Measurements from ENCODE around the gene BBS5.
"Not testable (repeated sequence)": the region's sequence is repeated elsewhere in the genome, so short reads cannot be mapped to it uniquely, and the experiment has no call there.

The BBS5 gene

GRCh38 chr2:169479257-169480078, at the start of gene BBS5:
BBS5 (plus strand) TSS chr2:169479494; CDS start chr2:169479554, 60 bp downstream.
- H3K9ac ChIP-seq (ENCODE audit: low read length), result peak within 1 kb of the TSS; percentile 95
- peaks cover 13% of the 10 kb centered on the region for H3K4me1 ChIP-seq (ENCODE audit: control insufficient read depth, insufficient read depth, low read length)
- H3K36me3 ChIP-seq (ENCODE audit: control insufficient read depth, insufficient read depth, low read length, severe bottlenecking), result peaks cover 22% of the 10 kb centered on the region
- no peaks in the 10 kb centered on the region for H3K9me3 ChIP-seq (ENCODE audit: control insufficient read depth, low read length)
- peak; percentile 91 for DNase-seq (ENCODE audit: low read depth)
- H3K4me3 ChIP-seq (ENCODE audit: low read length), result peak within 1 kb of the TSS; percentile 97
- no peaks in the 10 kb centered on the region for H3K27me3 ChIP-seq (replicated peaks; ENCODE audit: control insufficient read depth, insufficient read depth, low read length)

- not testable (repeated sequence) for H3K9me3 ChIP-seq (ENCODE audit: control insufficient read depth, low read length); H3K27me3 ChIP-seq (replicated peaks; ENCODE audit: control insufficient read depth, insufficient read depth, low read length)
Observed at GRCh38 chr2:169431772-169432171, 47.5 kb upstream of the BBS5 start.

GRCh38 chr2:169434236-169434635, 45.1 kb upstream of the BBS5 start:
- H3K4me1 ChIP-seq (ENCODE audit: control insufficient read depth, insufficient read depth, low read length); H3K9me3 ChIP-seq (ENCODE audit: control insufficient read depth, low read length); H3K36me3 ChIP-seq (ENCODE audit: control insufficient read depth, insufficient read depth, low read length, severe bottlenecking); H3K4me3 ChIP-seq (ENCODE audit: low read length); H3K9ac ChIP-seq (ENCODE audit: low read length); H3K27me3 ChIP-seq (replicated peaks; ENCODE audit: control insufficient read depth, insufficient read depth, low read length); DNase-seq (ENCODE audit: low read depth): not testable (repeated sequence)

More at GRCh38 chr2:169431772-169432171, 47.5 kb upstream of the BBS5 start:
- not testable (repeated sequence) for H3K9ac ChIP-seq (ENCODE audit: low read length); DNase-seq (ENCODE audit: low read depth); H3K36me3 ChIP-seq (ENCODE audit: control insufficient read depth, insufficient read depth, low read length, severe bottlenecking); H3K4me1 ChIP-seq (ENCODE audit: control insufficient read depth, insufficient read depth, low read length); H3K4me3 ChIP-seq (ENCODE audit: low read length)

GRCh38 chr2:169438466-169439072, 40.7 kb upstream of the BBS5 start:
- Histone ChIP-seq H3K4me3 (ENCODE audit: low read length) (no peak overlapping the region), H3K4me1 (ENCODE audit: control insufficient read depth, insufficient read depth, low read length) (peaks cover 6% of the 10 kb centered on the region), H3K27me3 (replicated peaks; ENCODE audit: control insufficient read depth, insufficient read depth, low read length) (peaks cover 6% of the 10 kb centered on the region), H3K9ac (ENCODE audit: low read length) (no peak overlapping the region), H3K36me3 (ENCODE audit: control insufficient read depth, insufficient read depth, low read length, severe bottlenecking) (no peaks in the 10 kb centered on the region), H3K9me3 (ENCODE audit: control insufficient read depth, low read length) (no peaks in the 10 kb centered on the region)
- no peak for DNase-seq (ENCODE audit: low read depth)

GRCh38 chr2:169439900-169440299, 39.4 kb upstream of the BBS5 start:
- Histone ChIP-seq H3K4me3 (ENCODE audit: low read length) (no peak overlapping the region), H3K36me3 (ENCODE audit: control insufficient read depth, insufficient read depth, low read length, severe bottlenecking) (no peaks in the 10 kb centered on the region), H3K9me3 (ENCODE audit: control insufficient read depth, low read length) (no peaks in the 10 kb centered on the region), H3K9ac (ENCODE audit: low read length) (no peak overlapping the region), H3K4me1 (ENCODE audit: control insufficient read depth, insufficient read depth, low read length) (peaks cover 6% of the 10 kb centered on the region), H3K27me3 (replicated peaks; ENCODE audit: control insufficient read depth, insufficient read depth, low read length) (peaks cover 6% of the 10 kb centered on the region)
- no peak for DNase-seq (ENCODE audit: low read depth)

GRCh38 chr2:169446452-169446851, 32.8 kb upstream of the BBS5 start:
- Histone ChIP-seq H3K9me3 (ENCODE audit: control insufficient read depth, low read length) (no peaks in the 10 kb centered on the region), H3K4me3 (ENCODE audit: low read length) (no peak overlapping the region), H3K27me3 (replicated peaks; ENCODE audit: control insufficient read depth, insufficient read depth, low read length) (no peaks in the 10 kb centered on the region), H3K36me3 (ENCODE audit: control insufficient read depth, insufficient read depth, low read length, severe bottlenecking) (no peaks in the 10 kb centered on the region), H3K4me1 (ENCODE audit: control insufficient read depth, insufficient read depth, low read length) (no peaks in the 10 kb centered on the region), H3K9ac (ENCODE audit: low read length) (no peak overlapping the region)
- no peak for DNase-seq (ENCODE audit: low read depth)

- no peaks in the 10 kb centered on the region for H3K9me3 ChIP-seq (ENCODE audit: control insufficient read depth, low read length)
- H3K4me3 ChIP-seq (ENCODE audit: low read length), result no peak overlapping the region
- no peak for DNase-seq (ENCODE audit: low read depth)
- no peaks in the 10 kb centered on the region for H3K4me1 ChIP-seq (ENCODE audit: control insufficient read depth, insufficient read depth, low read length)
- H3K27me3 ChIP-seq (replicated peaks; ENCODE audit: control insufficient read depth, insufficient read depth, low read length), result no peaks in the 10 kb centered on the region
- no peaks in the 10 kb centered on the region for H3K36me3 ChIP-seq (ENCODE audit: control insufficient read depth, insufficient read depth, low read length, severe bottlenecking)
- H3K9ac ChIP-seq (ENCODE audit: low read length), result no peak overlapping the region
Observed at GRCh38 chr2:169448316-169448715, 31.0 kb upstream of the BBS5 start.

- Histone ChIP-seq H3K9ac (ENCODE audit: low read length) (no peak overlapping the region), H3K9me3 (ENCODE audit: control insufficient read depth, low read length) (no peaks in the 10 kb centered on the region), H3K4me1 (ENCODE audit: control insufficient read depth, insufficient read depth, low read length) (no peaks in the 10 kb centered on the region), H3K4me3 (ENCODE audit: low read length) (no peak overlapping the region), H3K36me3 (ENCODE audit: control insufficient read depth, insufficient read depth, low read length, severe bottlenecking) (no peaks in the 10 kb centered on the region), H3K27me3 (replicated peaks; ENCODE audit: control insufficient read depth, insufficient read depth, low read length) (no peaks in the 10 kb centered on the region)
- DNase-seq (ENCODE audit: low read depth), result no peak
Observed at GRCh38 chr2:169448865-169449264, 30.4 kb upstream of the BBS5 start.

GRCh38 chr2:169452080-169452479, 27.2 kb upstream of the BBS5 start:
- Histone ChIP-seq H3K27me3 (replicated peaks; ENCODE audit: control insufficient read depth, insufficient read depth, low read length) (no peaks in the 10 kb centered on the region), H3K4me3 (ENCODE audit: low read length) (no peak overlapping the region), H3K9me3 (ENCODE audit: control insufficient read depth, low read length) (no peaks in the 10 kb centered on the region), H3K36me3 (ENCODE audit: control insufficient read depth, insufficient read depth, low read length, severe bottlenecking) (no peaks in the 10 kb centered on the region), H3K9ac (ENCODE audit: low read length) (no peak overlapping the region), H3K4me1 (ENCODE audit: control insufficient read depth, insufficient read depth, low read length) (no peaks in the 10 kb centered on the region)
- peak; percentile 79 for DNase-seq (ENCODE audit: low read depth)

- not testable (repeated sequence) for H3K4me1 ChIP-seq (ENCODE audit: control insufficient read depth, insufficient read depth, low read length); H3K27me3 ChIP-seq (replicated peaks; ENCODE audit: control insufficient read depth, insufficient read depth, low read length); H3K9ac ChIP-seq (ENCODE audit: low read length)
Observed at GRCh38 chr2:169453044-169453443, 26.2 kb upstream of the BBS5 start.

GRCh38 chr2:169461143-169461542, 18.2 kb upstream of the BBS5 start:
- Histone ChIP-seq H3K27me3 (replicated peaks; ENCODE audit: control insufficient read depth, insufficient read depth, low read length) (no peaks in the 10 kb centered on the region), H3K9me3 (ENCODE audit: control insufficient read depth, low read length) (no peaks in the 10 kb centered on the region), H3K4me1 (ENCODE audit: control insufficient read depth, insufficient read depth, low read length) (peaks cover 16% of the 10 kb centered on the region), H3K36me3 (ENCODE audit: control insufficient read depth, insufficient read depth, low read length, severe bottlenecking) (no peaks in the 10 kb centered on the region), H3K9ac (ENCODE audit: low read length) (no peak overlapping the region), H3K4me3 (ENCODE audit: low read length) (no peak overlapping the region)
- DNase-seq (ENCODE audit: low read depth), result no peak

More at GRCh38 chr2:169453044-169453443, 26.2 kb upstream of the BBS5 start:
- not testable (repeated sequence) for H3K36me3 ChIP-seq (ENCODE audit: control insufficient read depth, insufficient read depth, low read length, severe bottlenecking); H3K9me3 ChIP-seq (ENCODE audit: control insufficient read depth, low read length); DNase-seq (ENCODE audit: low read depth); H3K4me3 ChIP-seq (ENCODE audit: low read length)

Data from adipocyte (in vitro differentiated cells).